Frontal cortex (tissue), 4 donors: ENCODE data around the gene HLA-DPB1. TPM values are rescaled to one million over a fixed set of nuclear protein-coding genes. Genes with fewer than 3 reads are reported as not detected.

ENCODE experiments used
- DNase-seq, 2 donors: peaks; one replicate each; pipeline ENCODE4 v3.0.0; 2012; ENCODE audit warnings: low spot score in 2 of 2
- FAIRE-seq: peaks from 2 replicates; lab custom pipeline; 2012; peaks lifted over from hg19 to GRCh38; lab: Jason Lieb, UNC
- total RNA-seq: library from RNA; depleted of rRNA; stranded (reverse); fragments of >200 nt; gene quantifications from one replicate; pipeline ENCODE4 v1.2.3, GENCODE V29; 2014
- donor health status: control.
- donor health status: control.
- donor health status: control.

HLA-DPB1 gene
- total RNA-seq, 1 donor from 2014 or later: 2.4 TPM

- no peak for DNase-seq
- FAIRE-seq: no peak
These were observed 6.6 kb upstream of the HLA-DPB1 start for GRCh38 chr6:33069021-33069738.

GRCh38 chr6:33070909-33071308 lies 4.9 kb upstream of the HLA-DPB1 start:
- no peak for DNase-seq
- no peak for FAIRE-seq

GRCh38 chr6:33071569-33071968 lies 4.2 kb upstream of the HLA-DPB1 start:
- DNase-seq (no peak), FAIRE-seq (no peak)

- FAIRE-seq (no peak), DNase-seq (no peak)
These were observed 3.2 kb upstream of the HLA-DPB1 start for GRCh38 chr6:33072508-33073100.

GRCh38 chr6:33073431-33073871 lies 2.3 kb upstream of the HLA-DPB1 start, which contains the start of gene HLA-DPA1:
HLA-DPA1 (minus strand) TSS chr6:33073649.
- DNase-seq: no peak
- no peak for FAIRE-seq

- FAIRE-seq (no peak), DNase-seq (no peak)
These were observed 602 bp upstream of the HLA-DPB1 start for GRCh38 chr6:33075208-33075567.

- DNase-seq (no peak), FAIRE-seq (no peak)
These were observed 680 bp downstream of the HLA-DPB1 start for GRCh38 chr6:33076406-33076934.

GRCh38 chr6:33077908-33078307 lies 2.1 kb downstream of the HLA-DPB1 start:
- FAIRE-seq (no peak), DNase-seq (no peak)

GRCh38 chr6:33078442-33078841 lies 2.7 kb downstream of the HLA-DPB1 start:
- DNase-seq (no peak), FAIRE-seq (no peak)

- no peak for DNase-seq
- FAIRE-seq: no peak
These were observed 3.2 kb downstream of the HLA-DPB1 start for GRCh38 chr6:33078919-33079521.

GRCh38 chr6:33079580-33079979 lies 3.8 kb downstream of the HLA-DPB1 start:
- DNase-seq (no peak), FAIRE-seq (no peak)

GRCh38 chr6:33080127-33081089 lies 4.6 kb downstream of the HLA-DPB1 start:
- peak; percentile 33 to 69 for DNase-seq
- no peak for FAIRE-seq

GRCh38 chr6:33081098-33081824 lies 5.5 kb downstream of the HLA-DPB1 start:
- DNase-seq (no peak), FAIRE-seq (no peak)

GRCh38 chr6:33082702-33083101 lies 6.9 kb downstream of the HLA-DPB1 start:
- DNase-seq (no peak), FAIRE-seq (no peak)

- FAIRE-seq (no peak), DNase-seq (no peak)
These were observed 9.8 kb downstream of the HLA-DPB1 start for GRCh38 chr6:33085627-33086026.

GRCh38 chr6:33088258-33088930 lies 12.6 kb downstream of the HLA-DPB1 start:
- DNase-seq (no peak), FAIRE-seq (no peak)

GRCh38 chr6:33088931-33089620 lies 13.3 kb downstream of the HLA-DPB1 start:
- DNase-seq (no peak), FAIRE-seq (no peak)

GRCh38 chr6:33091957-33092356 lies 16.2 kb downstream of the HLA-DPB1 start:
- DNase-seq: no peak
- FAIRE-seq: no peak
